ENCODE measurements around the gene WDR48.

Gene WDR48

DNA sequence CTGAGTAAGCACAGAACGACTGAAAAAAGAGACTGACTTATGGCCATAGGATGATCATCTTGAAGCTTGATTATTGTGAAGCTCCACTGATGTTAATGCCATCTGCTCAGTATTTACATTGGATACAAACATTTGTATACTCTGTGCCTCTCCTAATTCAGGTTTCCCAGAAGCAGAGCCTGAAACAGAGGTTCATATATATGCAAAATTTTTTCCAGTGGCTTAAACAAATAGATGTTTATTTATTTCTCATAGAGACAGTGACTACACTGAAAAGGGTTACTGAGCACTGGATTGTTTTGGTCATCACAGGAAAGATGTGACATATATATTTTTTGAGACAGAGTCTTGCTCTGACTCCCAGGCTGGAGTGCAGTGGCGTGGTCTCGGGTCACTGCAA is 36.4 kb upstream of the WDR48 start:
- CTCF ChIA-PET, result no interaction called here
- DNase-seq (ENCODE audit: extremely low spot score), result no peak
- TF ChIP-seq FOXA1 (IDR thresholded peaks at IDR 0.05) (no peak), ELF4 (IDR thresholded peaks at IDR 0.05) (no peak), NFRKB (IDR thresholded peaks at IDR 0.05) (no peak), SP1 (IDR thresholded peaks at IDR 0.05) (no peak), LEF1 (IDR thresholded peaks at IDR 0.05; ENCODE audit: borderline replicate concordance) (no peak), HDGF (IDR thresholded peaks at IDR 0.05; ENCODE audit: borderline replicate concordance) (no peak), ARNT (IDR thresholded peaks at IDR 0.05) (no peak), ZNF384 (IDR thresholded peaks at IDR 0.05) (no peak), FOXK2 (IDR thresholded peaks at IDR 0.05) (no peak), FOXM1 (IDR thresholded peaks at IDR 0.05; ENCODE audit: borderline replicate concordance) (no peak), L3MBTL2 (conservative IDR thresholded peaks at IDR 0.05) (no peak), SUZ12 (IDR thresholded peaks at IDR 0.05) (no peak)
- POLR2A ChIA-PET, result no interaction called here

DNA sequence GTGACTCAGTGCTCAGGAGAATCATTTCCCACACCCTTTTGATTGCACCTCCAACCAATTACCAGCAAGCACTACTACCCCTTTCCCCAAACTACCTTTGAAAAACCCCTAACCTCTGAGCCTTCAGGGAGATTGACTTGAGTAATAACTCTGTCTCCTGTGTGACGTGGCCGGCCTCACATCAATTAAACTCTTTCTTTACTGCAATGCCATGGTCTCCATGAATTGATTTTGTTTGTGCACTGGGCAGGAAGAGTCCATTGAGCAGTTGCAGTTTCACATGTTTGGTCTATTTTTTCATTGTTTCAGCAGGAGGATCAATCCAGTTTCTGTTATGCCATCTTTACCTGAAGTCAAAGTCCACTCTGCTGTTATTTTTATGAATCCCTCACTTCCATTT is 32.5 kb upstream of the WDR48 start:
- no peak for DNase-seq (ENCODE audit: extremely low spot score)
- TF ChIP-seq ZNF384 (IDR thresholded peaks at IDR 0.05), result no peak
- TF ChIP-seq ELF4 (IDR thresholded peaks at IDR 0.05), result no peak
- TF ChIP-seq NFRKB (IDR thresholded peaks at IDR 0.05), result no peak
- TF ChIP-seq HDGF (IDR thresholded peaks at IDR 0.05; ENCODE audit: borderline replicate concordance), result no peak
- no peak for TF ChIP-seq CTBP1 (IDR thresholded peaks at IDR 0.05; ENCODE audit: borderline replicate concordance)
- no peak for TF ChIP-seq FOXK2 (IDR thresholded peaks at IDR 0.05)
- no peak for TF ChIP-seq LEF1 (IDR thresholded peaks at IDR 0.05; ENCODE audit: borderline replicate concordance)
- TF ChIP-seq SP1 (IDR thresholded peaks at IDR 0.05), result no peak
- TF ChIP-seq SUZ12 (IDR thresholded peaks at IDR 0.05), result no peak
- TF ChIP-seq TARDBP (IDR thresholded peaks at IDR 0.05), result no peak
- TF ChIP-seq, protein P1, sequence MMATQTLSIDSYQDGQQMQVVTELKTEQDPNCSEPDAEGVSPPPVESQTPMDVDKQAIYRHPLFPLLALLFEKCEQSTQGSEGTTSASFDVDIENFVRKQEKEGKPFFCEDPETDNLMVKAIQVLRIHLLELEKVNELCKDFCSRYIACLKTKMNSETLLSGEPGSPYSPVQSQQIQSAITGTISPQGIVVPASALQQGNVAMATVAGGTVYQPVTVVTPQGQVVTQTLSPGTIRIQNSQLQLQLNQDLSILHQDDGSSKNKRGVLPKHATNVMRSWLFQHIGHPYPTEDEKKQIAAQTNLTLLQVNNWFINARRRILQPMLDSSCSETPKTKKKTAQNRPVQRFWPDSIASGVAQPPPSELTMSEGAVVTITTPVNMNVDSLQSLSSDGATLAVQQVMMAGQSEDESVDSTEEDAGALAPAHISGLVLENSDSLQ (IDR thresholded peaks at IDR 0.05), result no peak
- no peak for TF ChIP-seq FOXA1 (IDR thresholded peaks at IDR 0.05)
- no peak for TF ChIP-seq ARNT (IDR thresholded peaks at IDR 0.05)
- no peak for TF ChIP-seq FOXM1 (IDR thresholded peaks at IDR 0.05; ENCODE audit: borderline replicate concordance)
- ChIA-PET CTCF (interaction anchor here (0.7 kb wide), 1 partner anchor 335 kb away, joined by 3 read pairs; no protein-coding TSS in a partner anchor), POLR2A (no interaction called here)

DNA sequence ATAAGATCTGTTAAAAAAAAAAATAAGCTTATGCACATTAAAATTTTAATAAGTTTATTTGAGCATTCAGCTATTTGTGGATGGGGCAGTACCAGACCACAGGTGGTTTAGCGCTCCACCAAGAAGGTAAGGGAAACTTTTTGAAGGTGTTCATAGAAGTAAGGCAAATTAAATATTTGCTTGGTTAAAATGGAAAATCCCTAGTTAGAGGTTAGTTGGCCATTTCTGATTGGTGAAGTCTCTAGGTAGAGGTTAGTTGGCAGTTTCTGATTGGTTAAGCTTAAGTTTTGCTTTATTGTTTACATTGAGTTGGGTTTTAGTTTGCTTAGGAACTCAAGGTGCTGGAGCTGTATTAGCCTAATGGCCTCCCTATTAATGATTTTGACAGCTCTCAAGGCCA is 30.8 kb upstream of the WDR48 start:
- ChIA-PET POLR2A (no interaction called here), CTCF (interaction anchor here (0.5 kb wide), 1 partner anchor 95 kb away, joined by 4 read pairs; no protein-coding TSS in a partner anchor)
- TF ChIP-seq ZNF384 (IDR thresholded peaks at IDR 0.05) (no peak), ELF4 (IDR thresholded peaks at IDR 0.05) (no peak), SUZ12 (IDR thresholded peaks at IDR 0.05) (no peak), FOXA1 (IDR thresholded peaks at IDR 0.05) (no peak), SP1 (IDR thresholded peaks at IDR 0.05) (no peak), FOXM1 (IDR thresholded peaks at IDR 0.05; ENCODE audit: borderline replicate concordance) (no peak), LEF1 (IDR thresholded peaks at IDR 0.05; ENCODE audit: borderline replicate concordance) (no peak), FOXK2 (IDR thresholded peaks at IDR 0.05) (no peak), TARDBP (IDR thresholded peaks at IDR 0.05) (no peak), HDGF (IDR thresholded peaks at IDR 0.05; ENCODE audit: borderline replicate concordance) (no peak), NFRKB (IDR thresholded peaks at IDR 0.05) (no peak), CTBP1 (IDR thresholded peaks at IDR 0.05; ENCODE audit: borderline replicate concordance) (no peak), L3MBTL2 (conservative IDR thresholded peaks at IDR 0.05) (no peak), ARNT (IDR thresholded peaks at IDR 0.05) (no peak), BHLHE40 (IDR thresholded peaks at IDR 0.05; ENCODE audit: borderline replicate concordance) (no peak)
- TF ChIP-seq, protein P1 (IDR thresholded peaks at IDR 0.05), result no peak
- DNase-seq (ENCODE audit: extremely low spot score), result no peak

DNA sequence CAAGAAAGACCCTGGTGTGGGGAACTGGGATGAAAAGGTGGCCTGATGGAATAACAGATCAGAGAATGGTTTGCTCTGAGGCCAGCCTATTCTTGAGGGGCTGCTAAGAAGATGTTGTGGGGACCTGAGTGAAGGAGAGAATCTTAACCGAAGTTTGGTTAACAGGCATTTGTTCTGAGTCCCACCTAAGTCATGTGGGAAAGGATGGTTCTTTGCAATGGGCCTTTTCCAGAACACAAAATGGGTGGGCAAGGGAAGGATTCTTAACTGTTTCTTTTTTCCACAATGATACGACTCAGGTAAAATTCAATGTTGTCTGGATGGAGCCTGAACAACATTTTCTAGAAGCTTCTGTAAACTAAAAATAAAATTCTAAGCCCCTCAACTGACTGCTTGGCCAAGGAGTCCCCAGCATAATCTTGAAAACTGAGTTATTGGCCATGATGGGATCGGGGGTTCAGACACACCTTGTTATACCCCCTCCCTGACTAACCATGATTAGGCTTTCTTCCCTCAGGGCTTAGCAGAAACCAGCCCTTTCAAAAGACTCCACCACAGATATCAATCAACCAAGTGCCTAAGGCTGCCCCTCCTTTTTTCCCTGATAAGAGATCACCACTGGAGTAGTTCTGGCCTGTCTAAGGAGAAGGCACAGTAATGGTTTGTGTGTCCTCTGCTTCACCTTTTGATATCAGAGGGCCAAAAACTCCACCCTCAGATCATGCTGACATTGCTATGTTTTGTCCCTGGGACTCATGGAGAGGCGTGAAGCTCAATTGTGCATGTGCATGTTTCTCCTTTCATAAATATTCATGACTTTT is 30.1 kb upstream of the WDR48 start:
- TF ChIP-seq FOXA1 (IDR thresholded peaks at IDR 0.05), result no peak
- TF ChIP-seq HDGF (IDR thresholded peaks at IDR 0.05; ENCODE audit: borderline replicate concordance), result no peak
- TF ChIP-seq, protein P1 (IDR thresholded peaks at IDR 0.05), result no peak
- no peak for TF ChIP-seq SUZ12 (IDR thresholded peaks at IDR 0.05)
- TF ChIP-seq LEF1 (IDR thresholded peaks at IDR 0.05; ENCODE audit: borderline replicate concordance), result no peak
- TF ChIP-seq L3MBTL2 (conservative IDR thresholded peaks at IDR 0.05), result no peak
- no peak for TF ChIP-seq ARNT (IDR thresholded peaks at IDR 0.05)
- TF ChIP-seq ZNF384 (IDR thresholded peaks at IDR 0.05), result no peak
- no peak for TF ChIP-seq NFRKB (IDR thresholded peaks at IDR 0.05)
- no peak for TF ChIP-seq FOXK2 (IDR thresholded peaks at IDR 0.05)
- TF ChIP-seq FOXM1 (IDR thresholded peaks at IDR 0.05; ENCODE audit: borderline replicate concordance), result no peak
- no peak for TF ChIP-seq ELF4 (IDR thresholded peaks at IDR 0.05)
- TF ChIP-seq SP1 (IDR thresholded peaks at IDR 0.05), result no peak
- ChIA-PET POLR2A (no interaction called here), CTCF (no interaction called here)
- no peak for DNase-seq (ENCODE audit: extremely low spot score)

DNA sequence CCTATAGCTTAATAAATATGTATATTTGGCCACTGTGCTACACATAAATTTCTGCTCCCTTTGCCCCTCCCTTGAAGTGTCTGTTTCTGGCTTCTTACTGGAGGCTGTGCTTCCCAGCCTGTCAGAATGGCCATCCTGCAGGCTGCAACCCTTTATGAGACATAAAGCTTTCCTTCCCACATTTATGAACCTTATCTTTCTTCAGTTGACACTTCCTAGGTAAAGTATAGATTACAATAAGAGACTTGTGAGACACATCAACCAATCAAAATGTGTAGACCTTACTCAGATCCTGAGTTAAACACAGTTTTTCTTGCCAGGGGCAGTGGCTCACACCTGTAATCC is 29.6 kb upstream of the WDR48 start:
- no peak for DNase-seq (ENCODE audit: extremely low spot score)
- TF ChIP-seq, protein P1 (IDR thresholded peaks at IDR 0.05), result no peak
- TF ChIP-seq ARNT (IDR thresholded peaks at IDR 0.05), result no peak
- no peak for TF ChIP-seq CTBP1 (IDR thresholded peaks at IDR 0.05; ENCODE audit: borderline replicate concordance)
- no peak for TF ChIP-seq TARDBP (IDR thresholded peaks at IDR 0.05)
- no peak for TF ChIP-seq LEF1 (IDR thresholded peaks at IDR 0.05; ENCODE audit: borderline replicate concordance)
- no peak for TF ChIP-seq NFRKB (IDR thresholded peaks at IDR 0.05)
- TF ChIP-seq SP1 (IDR thresholded peaks at IDR 0.05), result no peak
- TF ChIP-seq SUZ12 (IDR thresholded peaks at IDR 0.05), result no peak
- TF ChIP-seq ELF4 (IDR thresholded peaks at IDR 0.05), result no peak
- TF ChIP-seq ZNF384 (IDR thresholded peaks at IDR 0.05), result no peak
- TF ChIP-seq FOXM1 (IDR thresholded peaks at IDR 0.05; ENCODE audit: borderline replicate concordance), result no peak
- no peak for TF ChIP-seq BHLHE40 (IDR thresholded peaks at IDR 0.05; ENCODE audit: borderline replicate concordance)
- TF ChIP-seq FOXA1 (IDR thresholded peaks at IDR 0.05), result no peak
- no peak for TF ChIP-seq FOXK2 (IDR thresholded peaks at IDR 0.05)
- TF ChIP-seq L3MBTL2 (conservative IDR thresholded peaks at IDR 0.05), result no peak
- no peak for TF ChIP-seq HDGF (IDR thresholded peaks at IDR 0.05; ENCODE audit: borderline replicate concordance)
- CTCF ChIA-PET, result interaction anchor here (0.5 kb wide), 1 partner anchor 397 kb away, joined by 3 read pairs; no protein-coding TSS in a partner anchor
- POLR2A ChIA-PET, result no interaction called here
